GM18858 (cell line): ENCODE measurements around the gene CDX1.

Experiments
- ATAC-seq: cut with Tn5 transposase; IDR thresholded peaks from one replicate; pipeline ENCODE4 v1.9.1; 2021; ENCODE audit not compliant: unreplicated experiment

CDX1 gene

GRCh38 chr5:150144879-150145278 lies 21.7 kb upstream of the CDX1 start:
- ATAC-seq = no peak

DNA sequence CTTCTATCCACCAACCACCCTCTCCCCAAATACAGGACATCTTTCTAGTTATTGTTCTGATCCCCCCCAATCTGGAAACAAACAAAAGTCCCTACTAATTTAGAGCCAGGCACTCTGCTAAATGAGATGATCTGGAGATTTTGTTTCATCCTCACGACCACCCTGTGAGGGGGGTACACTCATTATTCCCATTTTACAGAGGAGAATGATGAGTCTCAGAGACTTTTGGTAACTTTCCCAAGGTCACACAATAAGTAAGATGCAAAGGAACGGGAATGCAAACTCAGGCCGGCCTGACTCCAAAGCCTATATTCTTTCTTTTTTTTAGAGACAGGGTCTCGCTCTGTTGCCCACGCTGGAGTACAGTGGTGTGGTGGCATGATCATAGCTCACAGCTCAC lies 20.3 kb upstream of the CDX1 start:
- no peak for ATAC-seq

DNA sequence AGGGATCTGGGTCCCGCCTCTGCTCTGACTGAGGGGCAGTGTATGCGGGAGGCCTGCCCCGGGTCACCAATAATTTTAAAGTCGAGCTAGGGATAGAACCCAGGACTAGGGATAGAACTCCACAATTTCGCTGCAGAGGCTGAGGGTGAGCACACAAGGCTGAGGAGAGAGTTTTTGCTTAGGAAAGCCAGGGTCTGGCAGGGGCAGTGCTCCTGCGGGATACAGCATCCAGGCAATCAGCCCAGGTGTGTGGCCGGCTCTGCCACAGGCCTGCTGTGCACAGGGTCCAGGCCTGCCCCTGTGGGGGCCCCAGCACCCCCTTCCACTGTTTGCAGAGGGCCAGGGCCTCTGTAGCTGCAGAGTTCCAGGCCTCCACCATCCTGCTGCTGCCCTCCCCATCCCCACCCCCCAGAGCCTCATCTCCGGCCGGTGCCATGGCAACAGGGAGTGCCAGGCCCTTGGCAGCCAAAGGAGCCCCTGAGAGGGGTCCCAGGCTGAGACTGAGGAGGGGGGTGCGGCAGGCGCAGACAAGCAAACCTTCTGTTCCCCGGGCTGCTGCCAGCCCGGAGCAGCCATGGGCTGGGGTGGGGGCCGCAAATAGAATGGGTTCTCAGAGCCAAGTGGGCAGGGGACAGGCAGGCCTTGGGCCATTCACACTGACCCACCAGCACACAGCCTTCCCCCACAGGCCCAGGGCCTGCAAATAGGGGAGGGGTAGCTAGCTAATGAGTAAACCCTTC lies 19.5 kb upstream of the CDX1 start:
- no peak for ATAC-seq

GRCh38 chr5:150147670-150148069 lies 18.9 kb upstream of the CDX1 start:
- no peak for ATAC-seq

DNA sequence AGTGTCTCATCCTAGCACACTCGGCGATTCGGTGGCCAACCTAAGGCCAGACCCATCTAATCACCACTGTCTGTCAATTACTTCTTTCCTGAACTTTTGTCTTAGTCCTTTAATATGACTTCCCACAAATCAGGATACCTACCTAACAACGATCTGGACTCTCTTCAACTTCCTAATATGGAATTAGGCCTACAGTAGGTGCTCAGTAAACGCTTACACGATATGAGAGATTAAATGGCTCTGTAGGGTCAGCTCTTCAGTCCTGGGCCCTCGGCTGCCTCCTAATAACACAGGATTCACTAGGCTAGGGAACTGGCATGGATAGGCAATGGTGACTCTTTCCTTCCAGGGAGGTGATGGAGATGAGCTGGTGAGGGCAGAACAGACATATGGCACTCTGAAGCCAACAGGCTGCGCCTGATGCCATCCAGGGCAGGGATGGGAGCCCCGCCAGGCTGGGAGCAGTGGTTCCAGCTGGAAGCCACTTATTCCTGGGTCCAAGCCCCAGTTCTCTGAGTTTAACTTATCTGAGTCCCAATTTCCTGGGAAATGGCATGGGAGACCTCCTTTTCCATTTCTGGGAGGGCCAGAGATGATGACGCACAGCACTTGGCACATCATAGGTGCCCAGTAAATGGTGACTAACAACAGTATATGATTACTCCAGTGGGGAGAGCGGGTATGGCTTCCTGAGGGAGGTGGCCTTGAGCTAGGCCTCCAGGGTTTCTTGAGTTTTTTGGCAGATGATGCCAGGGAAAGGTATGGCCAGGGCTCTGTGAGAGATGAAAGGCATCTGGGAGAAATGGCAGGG lies 18.3 kb upstream of the CDX1 start:
- ATAC-seq = no peak

DNA sequence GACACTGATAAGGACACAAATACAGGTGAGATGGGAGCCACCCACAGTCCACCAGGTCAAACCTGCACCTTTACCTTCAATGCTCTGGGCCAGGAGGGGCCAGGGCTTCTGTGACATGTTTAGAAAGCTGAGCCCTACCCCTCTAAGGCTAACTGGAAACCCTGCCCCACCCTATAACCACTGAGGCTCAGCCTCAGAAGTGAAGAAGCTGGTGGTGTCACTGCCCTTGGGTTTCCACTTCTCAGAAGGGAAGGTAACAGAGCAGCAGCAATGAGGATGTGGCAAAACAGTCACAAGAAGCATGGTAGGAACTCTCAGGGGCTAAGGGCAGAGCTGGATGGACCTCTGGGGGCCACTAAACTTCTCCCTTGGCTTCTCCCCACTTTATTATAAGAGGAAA lies 17.0 kb upstream of the CDX1 start:
- ATAC-seq = no peak

DNA sequence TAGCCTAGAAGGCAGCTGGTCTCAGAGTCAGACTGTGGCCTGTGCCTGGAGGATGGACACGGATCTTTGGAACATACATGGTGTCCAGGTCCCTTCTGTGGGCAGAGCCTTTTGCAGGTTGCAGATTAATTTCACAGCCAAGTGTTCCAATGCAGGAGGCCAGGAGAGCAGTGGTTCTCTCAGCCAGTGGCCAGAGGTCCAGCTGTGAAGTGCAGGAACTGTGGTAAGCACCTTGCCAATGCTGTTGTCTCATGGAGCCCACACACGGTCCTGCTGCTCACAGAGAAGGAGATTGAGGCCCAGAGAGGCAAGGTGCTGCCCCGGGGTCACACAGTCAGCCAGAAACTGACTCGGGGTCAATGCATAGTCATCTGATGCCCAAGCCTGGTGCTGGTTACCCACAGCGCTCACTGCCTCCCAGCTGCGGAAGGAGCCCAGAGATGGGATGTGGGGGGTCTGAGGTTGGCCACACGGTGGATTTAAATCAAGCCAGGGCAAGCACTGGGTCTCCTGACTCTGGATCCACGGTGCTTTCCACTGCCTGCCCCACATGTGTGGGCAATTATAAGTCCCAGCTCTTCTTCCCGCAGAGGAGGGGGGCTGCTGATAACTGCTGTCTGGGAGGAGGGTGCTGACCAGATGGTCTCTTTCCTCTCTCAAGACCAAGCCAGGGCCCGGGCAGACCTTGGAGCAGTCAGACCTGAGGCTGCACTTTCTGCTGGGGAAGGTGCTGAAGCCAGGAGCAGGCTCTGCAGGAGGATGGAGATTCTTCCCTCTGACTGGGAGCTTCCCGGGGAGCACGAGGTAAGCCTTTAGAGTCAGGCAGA lies 13.7 kb upstream of the CDX1 start:
- no peak for ATAC-seq

DNA sequence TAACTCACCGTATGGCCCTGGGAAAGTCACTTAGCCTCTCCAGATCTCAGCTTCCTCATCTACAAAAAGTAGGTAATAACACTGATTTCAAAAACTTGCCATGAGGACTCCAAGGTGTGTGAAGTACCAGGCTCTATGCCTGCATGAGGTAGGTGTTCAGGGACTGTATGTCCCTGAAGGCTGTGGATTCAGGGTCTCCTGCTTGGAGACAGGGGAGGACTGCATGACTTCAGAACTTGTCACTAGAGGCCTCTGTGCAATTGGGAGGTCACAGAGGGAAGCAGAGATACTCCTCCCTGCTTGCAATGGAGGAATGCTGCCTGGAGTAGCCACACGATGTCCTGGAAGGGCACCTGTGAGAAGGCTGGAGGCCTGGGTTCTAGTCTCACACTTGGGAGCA lies 13.1 kb upstream of the CDX1 start:
- no peak for ATAC-seq

- no peak for ATAC-seq
Observed at GRCh38 chr5:150153957-150154617, 12.5 kb upstream of the CDX1 start.

GRCh38 chr5:150154618-150155128 lies 11.9 kb upstream of the CDX1 start:
- ATAC-seq = no peak

DNA sequence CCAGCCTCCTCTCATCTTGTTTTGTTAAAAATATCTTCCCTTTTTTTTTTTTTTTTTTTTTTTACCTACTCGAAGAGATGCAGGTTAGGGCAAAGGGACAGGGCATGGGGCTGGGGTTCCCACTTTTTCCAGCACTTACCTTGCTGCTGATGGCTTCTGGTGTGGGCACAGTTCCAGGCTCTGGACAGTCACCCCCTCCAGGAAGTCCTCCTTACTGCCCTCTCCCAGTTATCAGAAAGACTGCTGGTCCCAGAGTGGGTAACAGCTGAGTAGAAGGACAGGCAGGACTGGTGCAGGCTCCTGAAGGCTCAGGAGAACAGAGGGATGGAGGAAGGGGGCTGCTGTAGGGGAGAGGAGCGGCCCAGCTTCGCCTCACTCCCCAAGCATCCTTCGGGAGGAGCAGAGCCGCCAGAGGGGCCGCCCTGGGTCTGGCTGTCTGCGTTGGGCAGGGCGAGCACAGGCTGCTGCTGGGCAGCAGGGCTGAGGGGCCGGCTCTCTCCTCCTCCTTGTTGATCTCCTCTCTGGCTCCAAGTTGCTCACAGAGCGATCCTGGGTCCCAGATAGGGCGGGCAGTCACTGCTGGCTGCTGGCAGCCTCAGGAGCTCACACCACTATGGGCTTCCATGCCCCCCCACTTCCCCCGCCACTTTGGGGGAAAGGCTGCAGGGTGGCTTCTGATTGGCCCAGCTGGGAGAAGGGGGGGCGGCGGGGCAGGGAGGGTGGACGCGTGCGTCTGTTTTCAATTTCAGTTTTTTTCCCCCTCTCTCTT lies 11.1 kb upstream of the CDX1 start, which contains the start of gene PDGFRB:
TSS of gene PDGFRB (minus strand) at position 588 of the 769 bp plus-strand sequence. CDS start 18,798 bp downstream, outside the sequence.
- ATAC-seq = no peak

GRCh38 chr5:150156027-150156368 lies 10.6 kb upstream of the CDX1 start:
- no peak for ATAC-seq

- no peak for ATAC-seq
Observed at GRCh38 chr5:150156540-150156939, 10.0 kb upstream of the CDX1 start.

- no peak for ATAC-seq
Observed at GRCh38 chr5:150157168-150157567, 9.4 kb upstream of the CDX1 start.

DNA sequence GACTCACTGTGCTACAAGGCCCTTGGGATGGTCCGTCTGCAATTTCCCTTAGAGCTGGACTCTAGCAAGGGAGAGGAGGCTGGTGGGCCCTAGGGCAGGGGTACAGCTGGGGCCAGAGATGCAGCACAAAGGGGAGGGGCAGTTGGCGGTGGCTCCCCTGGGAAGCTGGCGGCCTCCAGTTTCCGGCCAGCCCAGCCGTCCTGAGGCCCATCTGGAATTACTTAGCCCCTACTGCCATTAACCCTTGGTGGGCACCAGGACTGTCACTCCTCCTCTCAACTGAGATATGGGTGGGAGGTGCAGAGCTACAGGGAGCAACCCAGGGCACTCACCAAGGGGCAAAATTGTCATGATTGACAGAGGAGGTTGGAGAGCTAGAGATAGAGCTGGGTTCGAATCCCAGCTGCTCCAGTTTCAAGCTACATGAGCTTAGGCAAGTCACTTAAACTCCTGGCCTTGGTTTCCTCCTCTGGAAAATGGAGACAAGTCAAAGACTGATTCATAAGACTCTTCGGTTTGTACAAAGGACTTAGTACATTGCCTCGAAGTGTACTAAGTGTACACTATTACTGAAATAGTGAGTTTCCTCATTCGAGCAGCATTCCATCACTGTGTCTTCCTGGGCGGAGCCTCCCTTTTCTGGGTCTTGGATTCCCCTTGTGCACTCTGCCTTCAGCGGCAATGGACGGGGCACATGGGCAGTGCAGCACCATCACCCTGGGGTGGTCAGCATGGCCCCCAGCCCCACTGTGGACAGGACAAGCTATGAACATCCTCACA lies 8.2 kb upstream of the CDX1 start:
- ATAC-seq = no peak

DNA sequence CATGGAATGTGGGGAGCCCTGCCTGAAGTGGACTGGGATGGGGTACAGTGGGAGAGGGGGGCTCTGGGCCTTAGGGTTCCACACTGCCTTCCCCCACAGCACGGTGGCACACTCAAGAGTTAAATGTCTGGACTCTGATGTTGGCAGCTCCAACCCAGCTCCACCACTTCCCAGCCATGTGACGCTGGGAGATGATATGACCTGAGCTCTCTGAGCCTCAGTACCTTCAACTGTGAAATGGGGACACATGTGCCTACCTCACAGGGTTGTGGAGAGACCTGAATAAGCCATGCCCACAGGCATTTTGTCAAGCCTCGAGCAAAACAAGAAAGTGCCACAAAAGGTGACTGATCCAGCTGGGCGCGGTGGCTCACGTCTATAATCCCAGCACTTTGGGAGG lies 7.5 kb upstream of the CDX1 start:
- ATAC-seq = no peak

DNA sequence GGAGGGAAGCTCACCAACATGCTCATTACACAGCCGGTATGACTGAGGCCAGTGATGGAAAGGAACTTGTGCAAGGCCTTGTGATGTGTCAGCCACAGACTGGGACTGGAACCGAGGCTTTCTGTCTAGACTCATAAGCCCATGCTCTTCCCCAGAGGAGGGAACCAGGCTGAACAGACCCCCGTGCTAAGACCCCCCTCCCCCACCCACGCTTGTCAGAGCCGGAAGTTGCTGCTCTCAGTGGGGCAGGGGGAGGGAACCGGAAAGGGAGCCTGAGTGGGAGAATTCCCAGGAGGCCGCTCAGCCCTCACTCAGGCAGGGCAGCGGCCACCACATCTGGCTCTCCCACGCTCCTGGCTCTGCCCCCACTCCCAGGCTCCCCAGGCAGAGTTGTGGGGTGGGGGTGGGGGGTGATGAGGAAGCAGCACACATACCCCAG lies 6.8 kb upstream of the CDX1 start:
- no peak for ATAC-seq

DNA sequence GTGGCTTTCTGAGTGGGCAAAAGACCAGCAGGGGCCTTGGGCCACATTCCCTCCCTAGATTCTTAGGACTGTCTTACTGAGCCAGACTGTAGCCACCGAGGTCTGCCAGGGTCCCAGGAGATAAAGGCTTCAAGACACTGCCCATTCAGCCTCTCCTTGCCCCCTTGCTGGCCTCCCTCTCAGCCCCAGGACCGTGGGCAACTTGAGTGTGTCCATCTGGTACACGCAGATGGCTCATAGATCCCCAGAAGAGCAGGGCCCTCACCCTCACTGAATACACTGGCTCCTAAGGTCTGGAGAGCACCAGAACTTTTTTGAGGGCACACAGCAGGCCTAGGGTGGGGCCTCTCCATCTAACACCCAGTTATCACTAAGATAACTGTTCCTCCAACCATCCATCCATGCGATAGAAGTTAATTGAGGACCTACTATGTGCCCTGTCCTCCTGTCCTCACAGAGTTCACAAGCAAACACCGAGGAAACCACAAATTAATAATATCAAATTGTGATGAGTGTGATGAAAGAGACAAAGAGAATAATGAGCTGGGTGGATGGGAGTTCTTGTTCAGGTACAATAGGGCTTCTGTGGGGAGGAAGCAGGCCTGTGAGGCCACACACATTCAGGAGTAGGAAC lies 6.0 kb upstream of the CDX1 start:
- ATAC-seq = no peak
